GM21723 (cell line): ENCODE data around the gene TAF13.
A peak's percentile ranks its signal among the peaks of the same experiment; 100 is the strongest.

ENCODE experiments used
- ATAC-seq: cut with Tn5 transposase; IDR thresholded peaks from one replicate; pipeline ENCODE4 v1.9.1; 2021; ENCODE audit warnings: mild to moderate bottlenecking, moderate library complexity; ENCODE audit not compliant: unreplicated experiment

The TAF13 gene, protein sequence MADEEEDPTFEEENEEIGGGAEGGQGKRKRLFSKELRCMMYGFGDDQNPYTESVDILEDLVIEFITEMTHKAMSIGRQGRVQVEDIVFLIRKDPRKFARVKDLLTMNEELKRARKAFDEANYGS

DNA sequence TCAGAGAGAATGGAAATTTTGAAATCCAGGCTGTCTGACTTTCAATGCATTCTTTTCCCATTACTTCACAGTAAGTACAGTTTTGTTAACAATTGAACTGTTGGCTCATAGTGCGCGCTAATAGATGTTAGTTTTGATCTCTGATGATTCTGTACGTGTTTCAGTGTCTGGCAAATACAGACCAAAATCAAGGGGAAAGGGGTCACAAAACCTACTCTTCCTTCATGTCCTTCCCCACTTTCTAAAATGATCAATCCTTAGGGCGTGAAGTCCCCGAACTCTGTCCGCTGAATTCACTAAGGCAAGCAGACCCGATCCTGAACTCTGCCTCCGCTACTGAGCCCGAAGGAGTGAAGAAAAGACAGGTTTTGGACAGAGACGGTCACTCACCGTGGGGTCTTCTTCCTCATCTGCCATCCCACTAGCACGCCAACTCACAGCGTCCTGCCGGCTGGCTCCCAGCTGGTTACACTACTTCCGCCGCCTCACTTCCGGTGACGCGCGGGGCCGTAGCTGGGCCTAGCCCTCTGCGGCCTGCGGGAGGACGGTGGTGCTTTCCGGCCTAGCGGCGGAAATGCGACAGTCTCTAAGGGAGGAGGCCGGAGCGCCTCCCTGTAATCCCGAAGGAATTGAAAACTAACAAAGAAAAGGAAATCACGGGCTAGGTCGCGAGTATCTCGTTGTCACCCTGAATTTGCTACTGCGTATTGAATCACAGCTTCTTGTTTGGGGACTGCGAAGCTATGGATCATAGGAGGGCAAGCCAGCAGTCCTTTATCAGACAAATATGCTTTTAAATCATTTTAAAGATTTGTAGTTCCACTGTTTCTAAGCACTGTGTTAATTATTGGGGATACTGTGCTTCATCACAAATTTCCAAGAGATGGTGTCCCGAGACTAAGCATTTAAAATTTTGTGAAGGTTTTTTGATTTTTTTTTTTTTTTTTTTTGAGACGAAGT is at the start of gene TAF13:
TAF13 (minus strand) TSS at position 473 of the 960 bp plus-strand sequence; CDS start at position 417, 56 bp downstream.
- ATAC-seq, result peak; percentile 100

DNA sequence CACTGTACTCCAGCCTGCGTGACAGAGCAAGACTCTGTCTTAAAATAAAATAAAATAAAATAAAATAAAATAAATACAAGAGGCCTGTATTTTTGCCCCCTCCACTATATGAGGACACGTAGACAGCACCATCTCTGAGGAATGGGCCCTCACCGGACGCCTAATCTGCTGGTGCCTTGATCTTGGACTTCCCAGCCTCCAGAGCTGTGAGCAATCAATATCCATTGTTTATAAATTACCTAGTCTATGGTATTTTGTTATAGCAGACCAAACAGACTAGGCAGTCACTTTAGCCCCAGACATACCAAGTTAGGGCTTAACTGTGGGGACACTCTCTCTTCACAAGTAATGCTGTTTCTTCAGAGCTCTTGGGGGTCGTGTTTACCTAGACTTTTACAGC is 44.6 kb upstream of the TAF13 start:
- ATAC-seq, result no peak

DNA sequence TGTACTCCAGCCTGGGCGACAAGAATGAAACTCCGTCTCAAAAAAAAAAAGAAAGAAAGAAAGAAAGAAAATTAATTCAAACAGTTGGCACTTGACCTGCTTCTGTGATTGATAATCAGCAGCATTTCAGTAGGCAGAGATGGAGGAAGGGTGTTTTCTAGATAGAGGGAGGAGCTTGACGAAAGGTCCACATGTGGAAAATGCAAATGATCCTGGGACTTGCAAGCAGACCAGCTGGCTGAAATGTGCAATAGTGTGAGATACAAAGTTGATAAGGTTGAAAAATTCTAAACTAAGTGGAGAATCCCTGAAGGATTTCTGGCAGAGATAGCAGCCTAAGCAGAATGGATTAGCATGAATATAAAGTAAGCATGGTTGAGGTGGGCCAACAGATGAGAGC is 42.3 kb upstream of the TAF13 start:
- ATAC-seq, result no peak

DNA sequence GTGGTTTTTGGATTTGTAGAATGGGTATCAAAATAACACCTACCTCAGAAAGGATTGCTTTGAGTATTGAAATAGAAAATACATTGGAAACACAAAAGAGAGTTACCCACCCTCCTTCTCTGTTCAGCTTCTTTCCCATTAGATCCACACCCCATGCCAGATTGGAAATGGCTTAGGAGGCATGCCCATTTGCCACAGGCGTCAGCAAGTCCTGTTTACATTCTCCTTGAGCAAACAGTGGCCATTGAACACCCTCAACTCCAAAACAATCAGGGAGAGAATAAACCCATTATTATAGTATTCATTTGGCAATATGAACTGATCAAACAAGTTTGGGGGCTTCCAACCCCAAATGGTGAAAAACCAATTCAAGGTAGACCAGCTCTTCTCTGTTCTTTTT is 40.5 kb upstream of the TAF13 start:
- no peak for ATAC-seq

DNA sequence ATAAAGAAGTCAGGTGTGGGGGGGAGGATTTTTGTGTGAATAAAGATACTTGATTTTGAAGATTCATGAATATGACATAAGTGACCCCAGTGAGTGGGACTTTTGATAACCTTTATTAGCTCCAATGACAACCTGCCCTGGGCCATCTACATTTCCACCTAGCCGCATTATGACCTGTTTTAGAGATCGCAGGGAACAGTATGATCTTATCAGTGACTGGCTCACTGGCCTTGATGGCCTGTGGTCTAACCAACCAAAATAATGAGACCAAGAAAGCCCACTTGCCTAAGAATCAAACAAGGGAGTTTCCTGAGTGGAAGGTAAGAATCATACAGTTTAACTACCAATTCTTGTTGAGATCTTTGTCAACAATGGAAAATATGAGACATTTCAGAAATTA is 39.9 kb upstream of the TAF13 start:
- ATAC-seq, result no peak

DNA sequence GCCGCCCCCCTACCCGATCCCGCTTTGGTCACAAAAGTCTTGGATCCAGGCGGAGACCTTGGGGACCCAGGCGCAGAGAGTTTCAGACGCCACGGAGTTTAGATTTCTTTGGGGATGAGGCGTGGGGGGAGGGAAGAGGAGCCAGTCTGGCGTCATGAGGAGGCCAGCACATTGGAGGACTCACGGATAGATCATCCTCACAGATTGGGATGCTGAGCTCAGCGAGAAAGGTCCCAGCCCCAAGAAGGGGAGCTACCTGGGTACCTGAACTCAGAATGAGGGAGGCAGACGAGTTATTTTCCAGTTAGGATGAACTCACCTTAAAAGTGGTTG is 38.5 kb upstream of the TAF13 start:
- no peak for ATAC-seq

DNA sequence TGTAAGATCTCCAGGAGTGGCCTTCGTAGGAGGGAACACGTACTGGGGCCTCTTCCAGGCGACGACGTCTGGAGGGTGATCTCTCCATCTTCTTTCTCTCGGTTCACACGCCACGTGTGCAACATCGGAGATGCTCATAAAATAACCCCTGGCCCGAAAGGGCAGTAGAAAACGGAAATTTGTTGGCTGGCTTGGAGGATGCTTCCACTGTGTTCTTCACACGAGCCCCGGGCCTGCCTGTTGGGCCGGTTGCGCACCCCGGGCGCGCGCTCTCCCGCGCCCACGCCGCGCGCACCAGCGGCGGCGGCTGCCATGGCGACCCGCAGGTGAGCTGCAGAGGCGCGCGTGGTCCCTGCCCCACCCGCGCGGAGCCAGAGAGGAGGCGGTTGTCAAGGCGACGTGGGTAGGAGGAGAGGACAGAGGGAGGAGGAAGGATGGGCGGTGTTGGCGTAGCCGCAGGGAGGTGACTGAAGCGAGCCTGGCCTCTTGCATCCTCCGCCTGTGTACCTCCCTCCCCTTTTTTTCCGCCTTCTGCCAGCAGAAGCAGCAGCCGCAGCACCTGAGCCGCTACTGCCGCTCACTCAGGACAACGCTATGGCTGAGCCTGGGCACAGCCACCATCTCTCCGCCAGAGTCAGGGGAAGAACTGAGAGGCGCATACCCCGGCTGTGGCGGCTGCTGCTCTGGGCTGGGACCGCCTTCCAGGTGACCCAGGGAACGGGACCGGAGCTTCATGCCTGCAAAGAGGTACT is 38.0 kb upstream of the TAF13 start, which contains the start of gene ELAPOR1:
ELAPOR1 (plus strand) TSS at position 526 of the 752 bp plus-strand sequence; CDS start at position 595, 69 bp downstream.
- ATAC-seq, result peak; percentile 52

DNA sequence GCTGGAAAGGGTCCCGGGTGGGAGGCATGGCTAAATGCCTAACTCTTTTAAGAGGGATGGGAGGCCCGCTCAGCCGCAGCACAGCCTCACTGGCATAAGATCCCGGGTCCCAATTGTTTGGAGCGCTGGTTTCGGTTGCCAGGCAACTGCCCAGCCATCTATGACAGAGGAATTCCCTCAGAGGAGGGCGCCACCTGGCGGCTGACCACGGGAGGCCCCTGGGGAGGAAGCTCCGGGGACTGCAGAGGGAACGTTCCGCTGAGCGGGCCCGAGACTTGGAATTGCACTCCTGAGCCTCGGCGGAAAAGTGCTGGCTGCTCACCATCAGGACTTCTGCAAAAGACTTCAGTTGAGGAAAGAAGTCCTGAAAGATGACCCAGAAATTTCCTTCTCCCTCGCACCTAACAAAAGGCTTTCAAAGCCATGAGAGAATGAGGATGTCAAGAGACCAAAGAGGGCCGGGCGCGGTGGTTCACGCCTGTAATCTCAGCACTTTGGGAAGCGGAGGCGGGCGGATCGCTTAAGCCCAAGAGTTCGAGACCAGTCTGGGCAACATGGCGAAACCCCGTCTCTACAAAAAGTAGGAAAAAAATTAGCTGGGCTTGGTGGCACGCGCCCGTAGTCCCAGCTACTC is 37.0 kb upstream of the TAF13 start:
- peak; percentile 87 for ATAC-seq

DNA sequence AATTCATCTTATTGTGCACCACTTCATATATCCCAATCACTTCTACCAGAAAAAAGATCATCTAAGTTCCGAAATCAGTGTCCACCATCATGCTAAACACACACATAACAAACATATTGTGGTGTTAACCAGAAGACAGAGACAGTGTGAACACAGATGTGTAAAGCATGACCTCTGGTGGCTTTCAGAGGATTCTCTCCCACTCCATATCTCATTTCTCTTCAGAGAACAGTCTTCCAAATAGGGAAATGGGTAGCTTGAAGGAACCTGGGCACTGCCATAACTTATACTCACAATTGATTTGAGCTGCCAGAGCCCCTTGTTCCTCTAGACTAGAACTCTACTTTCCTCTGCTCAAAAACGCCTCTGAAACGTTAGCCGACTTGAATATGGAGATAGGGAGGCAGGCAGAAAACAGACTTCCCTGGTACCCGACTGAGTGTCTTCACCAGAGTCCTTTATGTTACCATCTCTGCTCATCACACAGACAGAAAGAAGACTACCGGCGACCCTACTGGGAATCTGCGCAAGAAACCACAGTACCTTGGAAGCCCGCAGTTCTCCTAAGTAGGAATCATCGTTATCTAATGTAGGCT is 36.4 kb upstream of the TAF13 start:
- ATAC-seq, result no peak

DNA sequence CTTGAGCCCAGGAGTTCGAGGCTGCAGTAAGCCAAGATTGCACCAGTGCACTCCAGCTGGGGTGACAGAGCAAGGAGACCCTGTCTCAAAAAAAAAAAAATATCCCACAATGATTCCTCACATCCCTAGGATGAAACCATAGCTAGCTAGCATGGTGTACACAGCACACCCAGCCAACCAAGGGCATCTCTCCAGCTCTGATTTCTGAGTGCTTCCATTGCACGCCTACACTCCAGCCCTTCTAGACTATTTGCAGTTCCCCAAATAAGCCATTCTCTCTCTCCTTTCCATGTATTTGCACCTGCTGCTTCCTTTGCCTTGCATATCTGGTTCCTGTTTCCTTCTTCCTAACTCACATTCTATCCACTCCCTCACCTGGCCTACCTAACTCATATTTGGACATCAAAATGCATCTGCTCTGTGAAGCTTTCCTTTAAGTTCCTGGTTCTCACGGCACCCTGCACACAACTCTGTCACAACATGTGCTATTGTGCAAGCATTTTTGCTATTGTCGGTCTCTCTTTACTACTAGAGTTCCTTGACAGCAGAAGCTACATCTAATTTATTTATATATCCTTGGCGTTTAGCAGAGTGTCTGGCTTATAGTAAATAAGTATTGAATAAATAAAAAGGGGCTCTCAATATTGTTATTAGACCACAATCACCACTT is 35.7 kb upstream of the TAF13 start:
- ATAC-seq, result no peak

DNA sequence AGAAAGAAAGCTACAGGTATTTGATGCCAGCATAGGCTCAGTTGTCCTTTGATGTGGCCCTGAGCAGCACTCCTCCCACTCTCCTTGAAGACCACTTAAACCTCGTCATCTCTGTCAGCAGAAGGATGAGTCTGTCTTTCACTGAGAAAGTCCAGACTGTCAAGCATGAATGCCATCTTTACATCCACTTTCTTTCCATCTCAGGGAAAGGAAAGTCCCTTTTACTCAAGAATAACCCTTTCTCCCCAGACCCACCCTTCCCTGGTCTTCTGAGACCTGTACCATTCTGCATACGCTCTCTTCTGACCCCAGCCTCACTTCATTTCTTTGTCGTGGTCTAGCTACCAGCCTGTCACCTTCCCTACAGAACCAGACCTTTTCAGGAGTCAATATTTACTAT is 34.1 kb upstream of the TAF13 start:
- ATAC-seq, result no peak

DNA sequence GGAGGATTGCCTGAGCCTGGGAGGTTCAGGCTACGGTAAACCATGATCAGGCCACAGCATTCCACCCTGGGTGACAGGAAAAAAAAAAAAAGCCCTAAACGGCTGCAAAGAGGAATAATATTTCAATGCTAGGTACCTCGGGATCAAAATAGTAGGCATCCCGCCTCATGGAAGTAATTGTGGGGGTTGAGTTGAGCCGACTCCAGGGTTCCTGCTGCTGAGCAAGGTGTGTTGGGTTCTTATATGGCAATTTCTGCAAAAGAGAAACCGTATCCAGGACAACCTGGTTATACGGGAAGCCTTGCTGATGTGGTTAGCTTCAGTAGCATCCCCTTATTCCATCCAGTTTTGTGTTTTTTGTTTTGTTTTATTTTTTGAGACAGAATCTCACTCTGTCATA is 32.0 kb upstream of the TAF13 start:
- no peak for ATAC-seq

DNA sequence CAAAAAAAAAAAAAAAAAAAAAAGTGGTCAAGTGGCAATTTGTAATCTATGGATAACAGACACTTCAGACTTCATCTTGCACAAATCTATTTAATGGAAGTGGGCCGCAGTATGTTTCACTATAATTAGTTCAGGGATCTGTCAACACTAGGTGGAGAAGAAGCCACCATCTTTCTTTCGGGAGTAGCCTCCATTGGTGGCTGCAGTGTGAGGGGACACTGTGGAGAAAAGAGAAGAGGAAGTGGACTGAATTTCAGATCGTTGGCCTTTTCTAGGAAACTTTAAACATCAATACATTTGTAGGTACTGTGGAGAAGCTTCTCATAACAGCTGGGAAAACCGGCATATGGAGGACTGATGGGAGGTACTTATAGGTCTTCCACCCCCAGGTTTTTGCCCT is 30.1 kb upstream of the TAF13 start:
- no peak for ATAC-seq

DNA sequence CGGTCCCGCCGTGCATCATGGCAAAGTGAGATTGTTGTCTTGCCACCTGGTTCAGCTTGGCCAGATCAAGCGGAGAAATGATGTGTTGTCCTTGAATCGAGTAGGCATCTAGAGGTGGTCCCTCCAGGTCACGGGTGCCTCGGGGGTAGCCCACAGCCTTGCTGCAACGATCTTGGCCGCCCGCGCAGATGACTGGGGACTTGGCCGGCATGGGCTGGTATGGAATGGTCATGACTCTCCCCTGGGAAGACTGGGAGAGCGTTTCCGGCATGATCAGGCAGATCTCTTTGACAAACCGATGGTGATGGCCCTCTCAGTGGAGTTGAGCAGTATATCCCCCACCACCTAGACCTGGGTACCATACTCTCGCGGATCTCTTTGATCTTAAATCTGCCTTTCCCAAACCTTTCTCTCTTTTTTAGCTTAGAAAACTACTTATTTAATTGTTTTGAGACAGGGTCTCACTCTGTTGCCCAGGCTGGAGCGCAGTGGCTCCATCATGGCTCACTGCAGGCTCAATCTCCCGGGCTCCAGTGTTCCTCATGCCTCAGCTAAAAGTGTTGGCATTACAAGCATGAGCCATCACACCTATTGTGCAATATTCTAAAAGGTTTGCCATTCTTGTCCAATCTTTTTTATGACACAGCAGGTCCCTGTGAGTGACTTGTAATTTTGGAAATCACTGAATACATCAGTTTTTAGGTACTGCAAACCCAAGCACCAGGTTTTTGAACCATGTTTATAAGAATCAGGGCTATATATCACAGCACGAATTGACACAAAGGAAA is 28.8 kb upstream of the TAF13 start:
- no peak for ATAC-seq

DNA sequence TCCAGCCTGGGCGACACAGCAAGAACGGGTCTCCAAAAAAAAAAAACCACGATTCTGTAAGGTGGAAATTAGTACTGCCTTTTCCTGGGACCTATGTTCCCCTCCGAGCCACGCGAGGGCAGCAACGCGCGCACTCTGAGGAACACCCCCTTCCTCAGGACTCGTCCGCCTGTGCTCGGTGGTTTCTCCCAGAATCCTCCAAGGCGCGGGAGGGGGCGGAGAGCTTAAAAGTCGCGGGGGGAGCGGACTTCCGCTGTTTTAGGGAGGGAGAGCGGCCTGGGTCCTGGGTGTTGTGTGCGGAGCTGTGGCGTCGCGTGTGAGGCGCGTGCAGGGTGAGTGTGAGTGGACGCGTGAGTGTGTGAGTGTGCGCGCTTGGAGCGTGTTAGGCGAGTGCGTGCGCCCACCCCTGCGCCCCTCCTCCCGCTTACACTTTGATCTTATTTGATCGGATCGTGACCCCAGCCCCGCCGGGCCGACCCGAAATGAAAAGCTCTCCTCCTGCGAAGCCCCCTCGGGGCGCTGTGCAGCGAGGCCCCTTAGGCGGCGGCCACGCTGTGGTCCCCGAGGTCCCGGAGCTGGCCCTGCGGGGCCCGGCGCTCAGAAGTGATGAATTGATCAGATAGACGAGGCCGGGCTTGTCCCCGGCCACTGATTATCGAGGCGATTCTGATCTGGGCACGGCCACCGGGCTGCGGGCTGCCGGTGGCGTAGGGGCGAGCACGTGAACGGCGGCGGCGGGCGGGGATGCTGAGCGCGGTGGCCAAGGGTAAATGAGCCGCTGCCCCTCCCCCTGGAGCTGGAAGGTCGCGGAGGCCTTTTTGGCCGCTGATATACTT is 24.4 kb upstream of the TAF13 start:
- peak; percentile 92 for ATAC-seq

DNA sequence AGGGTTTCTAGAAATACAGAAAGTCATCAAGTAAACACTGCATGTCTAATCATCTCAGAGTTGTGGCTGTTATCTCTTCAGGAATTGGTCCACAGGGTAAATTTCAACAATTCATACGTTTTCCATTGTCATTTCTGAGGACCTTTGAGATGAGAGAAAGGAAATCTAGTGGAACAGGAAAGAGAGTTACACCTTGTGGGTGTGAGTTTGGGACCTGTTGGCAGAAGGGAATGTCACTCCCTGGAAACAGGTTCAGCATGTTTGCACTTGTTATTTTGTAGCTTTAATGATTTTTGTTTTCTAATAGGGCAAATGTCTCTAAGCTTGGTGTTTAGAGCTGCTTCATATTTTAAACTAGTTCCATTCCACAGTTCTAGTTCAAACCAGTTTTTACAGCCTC is 20.3 kb upstream of the TAF13 start:
- ATAC-seq, result no peak

DNA sequence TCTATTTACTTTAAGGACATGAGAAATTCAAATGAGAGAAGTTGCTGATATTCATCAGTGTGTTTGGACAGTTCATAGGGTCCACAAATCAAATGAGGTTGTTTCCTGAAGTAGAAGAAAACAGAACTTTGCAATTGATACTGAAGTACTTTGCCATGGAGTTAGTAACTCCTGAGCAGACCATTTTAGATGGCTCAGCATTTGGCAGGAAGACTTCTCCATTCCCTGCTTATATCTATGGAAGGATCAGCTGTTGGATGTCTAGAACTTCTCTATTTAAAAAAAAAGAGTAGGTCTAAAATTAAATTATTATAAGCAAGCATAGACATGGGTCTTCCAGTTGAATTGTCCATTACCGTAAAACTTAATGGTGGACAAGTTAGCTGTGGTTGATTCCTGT is 19.8 kb upstream of the TAF13 start:
- no peak for ATAC-seq

DNA sequence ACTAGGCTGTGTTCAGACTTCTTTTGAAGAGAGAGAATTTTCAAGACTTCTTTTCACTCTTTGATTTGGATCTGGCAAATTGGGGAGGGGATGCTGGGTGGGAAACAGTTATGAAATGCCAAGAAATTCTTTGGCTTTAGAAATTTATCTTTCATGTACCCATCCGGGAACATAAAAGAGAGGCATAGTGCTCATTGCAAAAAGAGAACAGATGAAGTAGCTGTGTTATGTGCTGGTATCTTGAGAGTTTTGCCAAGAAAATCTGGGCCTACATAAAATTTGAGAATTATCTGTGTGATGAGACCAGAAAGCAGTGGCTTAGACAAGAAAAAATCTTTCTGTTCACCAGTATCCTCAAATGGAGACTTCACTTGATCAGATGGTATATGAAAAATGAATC is 19.1 kb upstream of the TAF13 start:
- ATAC-seq, result no peak

DNA sequence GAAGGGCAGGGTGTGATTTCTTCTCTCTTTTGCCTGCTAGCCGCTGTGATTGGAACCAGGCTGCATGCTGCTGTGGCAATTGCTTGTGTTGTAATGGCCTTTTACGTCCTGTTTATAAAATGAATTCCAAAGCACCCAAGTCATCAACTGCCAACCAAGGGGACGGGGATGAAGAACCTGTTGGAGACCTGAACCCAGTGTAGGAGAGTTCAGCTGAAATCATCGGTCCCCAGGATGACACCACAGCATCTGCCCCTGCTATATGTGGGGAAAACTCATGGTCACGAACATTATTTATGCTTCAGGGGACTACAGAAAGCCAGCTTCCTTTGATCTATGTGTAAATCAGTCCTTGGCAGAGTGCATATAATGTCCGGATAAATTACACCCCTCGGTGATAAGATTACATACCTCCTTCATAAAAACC is 18.6 kb upstream of the TAF13 start:
- ATAC-seq, result no peak
